Central memory CD8-positive, alpha-beta T cell (primary cell): ENCODE data around the gene THUMPD1.
A peak's percentile ranks its signal among the peaks of the same experiment; 100 is the strongest.
"Not testable (repeated sequence)": the region's sequence is repeated elsewhere in the genome, so short reads cannot be mapped to it uniquely, and the experiment has no call there.

Experiments
- ATAC-seq: fragments of 150-1000 bp; cut with Tn5 transposase; replicated peaks from 2 replicates; pipeline ENCODE4 v1.10.0; 2022; ENCODE audit warnings: mild to moderate bottlenecking, moderate FRiP score, moderate number of reproducible peaks; ENCODE audit not compliant: poor library complexity, severe bottlenecking; ENCODE audit errors: extremely low read depth
- DNase-seq, 2 donors: peaks; one replicate each; pipeline ENCODE4 v3.0.0; 2021; ENCODE audit warnings: low spot score in 2 of 2
- H3K27ac Mint-ChIP-seq: one replicate; pipeline ENCODE4 v1.8.0; 2022; ENCODE audit warnings: low read depth, mild to moderate bottlenecking, moderate library complexity, mixed read lengths
- H3K27me3 Mint-ChIP-seq: one replicate; pipeline ENCODE4 v1.8.0; 2022; ENCODE audit warnings: mixed read lengths
- H3K36me3 Mint-ChIP-seq: one replicate; pipeline ENCODE4 v1.8.0; 2022; ENCODE audit warnings: mild to moderate bottlenecking, moderate library complexity, mixed read lengths; ENCODE audit not compliant: insufficient read depth
- H3K4me1 Mint-ChIP-seq: one replicate; pipeline ENCODE4 v1.8.0; 2022; ENCODE audit warnings: mixed read lengths
- H3K4me3 Mint-ChIP-seq: one replicate; pipeline ENCODE4 v1.8.0; 2022; ENCODE audit warnings: mild to moderate bottlenecking, moderate library complexity, mixed read lengths
- H3K9me3 Mint-ChIP-seq: one replicate; pipeline ENCODE4 v1.8.0; 2022; ENCODE audit warnings: mixed read lengths

The THUMPD1 gene

DNA sequence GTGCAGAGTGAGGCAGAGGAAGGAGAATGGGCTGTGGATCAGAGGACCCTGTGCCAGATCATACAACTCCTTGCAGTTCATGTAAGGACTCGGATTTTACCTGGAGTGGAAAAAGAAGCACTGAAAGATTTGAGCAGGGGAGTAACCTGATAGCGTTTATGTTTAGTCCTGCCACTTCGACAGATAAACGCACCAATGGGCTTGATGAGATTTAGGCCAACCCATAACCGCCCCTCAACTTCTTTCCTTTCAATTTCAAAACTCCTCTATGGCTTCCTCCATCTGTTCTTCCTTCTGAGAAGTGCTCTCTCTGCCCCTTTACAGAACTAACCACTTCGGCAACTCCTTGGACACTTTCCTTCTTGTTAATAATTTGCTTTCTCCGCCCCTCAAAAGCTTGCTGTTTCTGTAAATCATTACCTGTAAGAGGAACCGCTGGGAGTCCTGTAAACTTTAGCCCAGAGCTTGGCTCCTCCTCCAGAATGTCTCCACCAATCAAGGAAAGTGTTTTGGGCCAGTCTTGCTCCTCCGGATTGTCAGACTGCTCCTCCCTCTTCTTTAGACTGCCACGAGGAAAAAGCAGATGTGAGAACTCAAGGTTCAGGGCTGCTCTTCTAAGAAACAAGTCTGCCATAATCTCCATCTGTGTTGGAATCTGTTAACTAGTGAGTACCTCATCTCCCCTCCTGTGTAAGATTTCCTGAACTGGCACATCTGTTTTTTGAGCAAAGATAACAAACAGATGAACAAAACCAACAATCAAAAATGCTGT is 22.0 kb upstream of the THUMPD1 start, which contains the start of gene ACSM3:
Gene ACSM3 (plus strand): TSS at position 554 of the 772 bp plus-strand sequence. CDS start 6,021 bp downstream, outside the sequence.
- Mint-ChIP-seq H3K4me3 (peak within 1 kb of the TSS; percentile 82), H3K27ac (peak within 1 kb of the TSS; percentile 78), H3K4me1 (peaks cover 22% of the 10 kb centered on the region), H3K36me3 (no peaks in the 10 kb centered on the region), H3K27me3 (no peaks in the 10 kb centered on the region), H3K9me3 (no peaks in the 10 kb centered on the region)
- ATAC-seq (peak; percentile 98), DNase-seq (peak; percentile 28 to 59)

DNA sequence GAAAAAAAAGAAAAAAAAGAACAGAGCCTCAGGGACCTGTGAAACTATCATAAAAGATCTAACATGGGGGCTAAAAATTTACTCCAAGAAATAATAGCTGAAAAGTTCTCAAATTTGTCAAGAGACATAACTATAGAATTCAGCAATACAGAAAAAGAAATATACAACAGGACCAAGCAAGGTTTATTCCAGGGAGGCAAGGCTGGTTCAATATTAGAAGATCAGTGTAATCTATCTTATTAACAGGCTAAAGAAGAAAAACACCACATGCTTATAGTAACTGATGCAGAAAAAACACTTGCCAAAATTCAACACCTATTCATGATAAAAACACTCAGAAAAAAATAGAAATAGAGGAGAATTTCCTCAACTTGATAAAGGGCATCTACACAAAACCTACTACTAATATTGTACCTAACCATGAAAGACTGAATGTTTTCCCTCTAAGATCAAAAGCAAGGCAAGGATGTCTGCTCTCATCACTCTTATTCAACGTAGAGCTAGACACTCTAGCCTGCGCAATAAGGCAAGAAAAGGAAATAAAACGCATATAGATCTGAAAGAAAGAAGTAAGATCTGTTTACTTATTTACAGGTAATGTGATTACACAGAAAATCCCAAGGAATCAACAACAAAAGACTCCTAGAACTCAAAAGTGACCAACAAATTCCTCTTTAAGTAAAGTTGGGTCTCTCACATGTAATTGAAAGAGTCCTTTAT is 20.9 kb upstream of the THUMPD1 start:
- Mint-ChIP-seq H3K4me3 (peak overlapping the region; percentile 82), H3K27me3 (no peaks in the 10 kb centered on the region), H3K36me3 (no peaks in the 10 kb centered on the region), H3K9me3 (no peaks in the 10 kb centered on the region), H3K27ac (peak overlapping the region; percentile 78), H3K4me1 (peaks cover 22% of the 10 kb centered on the region)
- no peak for ATAC-seq
- no peak for DNase-seq

DNA sequence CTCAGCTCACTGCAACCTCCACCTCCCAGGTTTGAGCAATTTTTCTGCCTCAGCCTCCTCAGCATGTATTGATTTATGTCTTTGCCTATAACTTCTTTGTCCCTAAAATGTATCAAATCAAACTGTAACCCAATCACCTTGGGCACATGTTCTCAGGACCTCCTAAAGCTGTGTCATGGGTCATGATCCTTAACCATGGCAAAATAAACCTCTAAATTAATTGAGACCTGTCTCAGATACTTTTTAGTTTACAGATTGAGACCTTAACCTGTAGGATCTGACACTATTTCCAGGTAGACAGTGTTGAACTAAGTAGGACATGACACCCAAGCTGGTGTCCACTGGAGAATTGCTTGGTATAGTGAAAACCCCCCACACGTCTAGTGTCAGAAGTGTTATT is 19.6 kb upstream of the THUMPD1 start:
- H3K4me1 Mint-ChIP-seq, result peaks cover 22% of the 10 kb centered on the region
- DNase-seq, result no peak

GRCh38 chr16:20760346-20760745 is 18.7 kb upstream of the THUMPD1 start:
- peaks cover 22% of the 10 kb centered on the region for H3K4me1 Mint-ChIP-seq
- no peak overlapping the region for H3K4me3 Mint-ChIP-seq
- no peaks in the 10 kb centered on the region for H3K36me3 Mint-ChIP-seq
- no peak for DNase-seq
- no peaks in the 10 kb centered on the region for H3K9me3 Mint-ChIP-seq
- H3K27ac Mint-ChIP-seq, result no peak overlapping the region
- ATAC-seq, result no peak
- H3K27me3 Mint-ChIP-seq, result no peaks in the 10 kb centered on the region

More for the DNA sequence above, 19.6 kb upstream of the THUMPD1 start:
- Mint-ChIP-seq H3K27ac (no peak overlapping the region), H3K4me3 (no peak overlapping the region), H3K9me3 (no peaks in the 10 kb centered on the region), H3K36me3 (no peaks in the 10 kb centered on the region), H3K27me3 (no peaks in the 10 kb centered on the region)
- ATAC-seq, result no peak

- H3K27me3 Mint-ChIP-seq, result peaks cover 23% of the 10 kb centered on the region
- not testable (repeated sequence) for H3K4me3 Mint-ChIP-seq
These were observed 14.2 kb upstream of the THUMPD1 start for GRCh38 chr16:20755799-20756198.

DNA sequence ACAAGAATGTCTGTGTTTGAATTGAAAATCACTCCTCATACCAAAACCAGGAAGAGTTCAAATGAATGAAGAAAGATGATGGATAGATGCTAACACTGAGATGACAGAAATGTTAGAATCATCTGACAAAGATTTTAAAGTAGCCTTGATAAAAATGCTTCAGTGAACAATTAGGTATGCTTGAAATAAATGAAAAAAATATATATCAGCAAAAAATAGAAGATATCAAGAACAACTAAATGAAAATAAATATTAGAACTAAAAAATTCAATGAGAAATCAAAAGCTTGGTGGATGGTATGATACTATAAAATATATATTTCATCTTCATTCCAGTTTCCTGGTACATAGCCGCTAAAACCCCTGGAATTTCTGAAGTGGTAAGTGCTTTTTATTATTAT is 13.6 kb upstream of the THUMPD1 start:
- DNase-seq, result no peak
- H3K4me3 Mint-ChIP-seq, result no peak overlapping the region
- no peaks in the 10 kb centered on the region for H3K4me1 Mint-ChIP-seq
- no peak overlapping the region for H3K27ac Mint-ChIP-seq
- H3K9me3 Mint-ChIP-seq, result no peaks in the 10 kb centered on the region
- no peak for ATAC-seq
- peaks cover 23% of the 10 kb centered on the region for H3K27me3 Mint-ChIP-seq
- no peaks in the 10 kb centered on the region for H3K36me3 Mint-ChIP-seq

More at GRCh38 chr16:20755799-20756198, 14.2 kb upstream of the THUMPD1 start:
- H3K36me3 Mint-ChIP-seq, ATAC-seq, H3K27ac Mint-ChIP-seq, H3K4me1 Mint-ChIP-seq, DNase-seq, H3K9me3 Mint-ChIP-seq: not testable (repeated sequence)

DNA sequence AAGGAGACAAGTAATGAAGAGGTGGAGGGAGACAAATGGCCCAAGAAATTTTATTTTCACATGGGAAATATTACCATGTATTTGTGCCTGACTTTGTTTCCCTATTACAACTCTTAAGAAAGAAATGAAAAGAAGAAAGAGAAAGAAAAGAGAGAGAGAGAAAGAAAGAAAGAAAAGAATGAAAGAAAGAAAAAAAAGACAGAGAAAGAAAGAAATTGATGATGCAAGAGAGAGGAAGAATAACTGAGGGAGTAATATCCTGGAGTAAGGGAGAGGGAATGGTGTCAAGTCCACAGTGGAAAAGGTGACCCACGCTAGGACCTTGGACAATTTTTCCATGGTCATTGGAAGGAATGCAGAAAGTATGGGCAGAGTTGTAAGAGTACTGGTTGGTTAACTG is 12.1 kb upstream of the THUMPD1 start:
- peaks cover 32% of the 10 kb centered on the region for H3K27me3 Mint-ChIP-seq
- no peaks in the 10 kb centered on the region for H3K36me3 Mint-ChIP-seq
- no peak for DNase-seq
- H3K4me3 Mint-ChIP-seq, result no peak overlapping the region
- no peak for ATAC-seq
- no peaks in the 10 kb centered on the region for H3K9me3 Mint-ChIP-seq
- H3K4me1 Mint-ChIP-seq, result no peaks in the 10 kb centered on the region
- no peak overlapping the region for H3K27ac Mint-ChIP-seq

DNA sequence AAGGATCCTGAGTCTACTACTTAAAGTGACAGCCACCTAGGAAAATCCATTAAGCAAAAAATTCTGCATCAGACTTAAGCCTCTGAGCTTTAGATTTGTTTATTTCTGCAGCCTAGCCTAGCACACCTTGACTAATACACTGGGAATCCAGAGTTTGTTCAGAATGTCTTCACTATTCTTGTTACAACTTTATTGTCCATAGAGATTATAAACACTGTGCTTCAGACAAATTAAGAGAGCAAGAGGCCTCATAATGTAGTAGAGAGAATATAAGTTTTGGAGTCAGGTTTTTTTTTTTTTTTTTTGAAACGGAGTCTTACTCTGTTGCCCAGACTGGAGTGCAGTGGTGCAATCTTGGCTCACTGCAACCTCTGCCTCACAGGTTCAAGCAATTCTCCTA is 8.9 kb upstream of the THUMPD1 start:
- Mint-ChIP-seq H3K9me3 (peaks cover 9% of the 10 kb centered on the region), H3K27ac (no peak overlapping the region), H3K4me3 (no peak overlapping the region), H3K4me1 (no peaks in the 10 kb centered on the region), H3K27me3 (peaks cover 32% of the 10 kb centered on the region), H3K36me3 (no peaks in the 10 kb centered on the region)
- DNase-seq (no peak), ATAC-seq (no peak)

- DNase-seq (no peak), ATAC-seq (no peak)
- H3K36me3 Mint-ChIP-seq, result no peaks in the 10 kb centered on the region
- H3K9me3 Mint-ChIP-seq, result peaks cover 9% of the 10 kb centered on the region
- H3K4me1 Mint-ChIP-seq, result no peaks in the 10 kb centered on the region
- no peak overlapping the region for H3K27ac Mint-ChIP-seq
- peaks cover 32% of the 10 kb centered on the region for H3K27me3 Mint-ChIP-seq
- H3K4me3 Mint-ChIP-seq, result no peak overlapping the region
These were observed 7.9 kb upstream of the THUMPD1 start for GRCh38 chr16:20749474-20749873.

- no peak for ATAC-seq
- no peaks in the 10 kb centered on the region for H3K36me3 Mint-ChIP-seq
- no peak overlapping the region for H3K27ac Mint-ChIP-seq
- H3K27me3 Mint-ChIP-seq, result peaks cover 10% of the 10 kb centered on the region
- H3K9me3 Mint-ChIP-seq, result peaks cover 9% of the 10 kb centered on the region
- no peaks in the 10 kb centered on the region for H3K4me1 Mint-ChIP-seq
- no peak overlapping the region for H3K4me3 Mint-ChIP-seq
- no peak for DNase-seq
These were observed 5.6 kb upstream of the THUMPD1 start for GRCh38 chr16:20747030-20747816.

DNA sequence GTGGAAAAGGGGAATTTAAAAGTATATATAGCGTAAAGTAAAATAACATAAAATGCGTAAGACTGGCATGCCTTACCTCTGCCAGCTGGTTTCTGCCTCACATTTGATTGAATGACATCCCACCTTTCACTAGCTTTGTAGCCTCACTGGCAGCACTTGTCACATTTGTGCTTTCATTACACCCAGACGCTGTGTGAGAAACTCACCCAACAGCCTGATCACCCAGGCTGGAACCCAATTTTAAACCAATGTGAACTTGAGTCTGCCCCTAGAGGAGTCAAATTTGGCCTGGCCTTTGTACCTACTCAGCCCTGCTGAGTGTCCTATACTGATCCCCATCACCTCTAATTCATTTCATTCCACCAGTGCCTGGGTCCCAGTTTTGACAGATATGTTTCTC is 4.8 kb upstream of the THUMPD1 start:
- DNase-seq, result no peak
- H3K4me1 Mint-ChIP-seq, result no peaks in the 10 kb centered on the region
- peaks cover 3% of the 10 kb centered on the region for H3K36me3 Mint-ChIP-seq
- no peak overlapping the region for H3K27ac Mint-ChIP-seq
- no peak for ATAC-seq
- H3K9me3 Mint-ChIP-seq, result peaks cover 9% of the 10 kb centered on the region
- no peak overlapping the region for H3K4me3 Mint-ChIP-seq
- H3K27me3 Mint-ChIP-seq, result peaks cover 9% of the 10 kb centered on the region

- peaks cover 6% of the 10 kb centered on the region for H3K36me3 Mint-ChIP-seq
- no peak overlapping the region for H3K4me3 Mint-ChIP-seq
- H3K4me1 Mint-ChIP-seq, result peaks cover 9% of the 10 kb centered on the region
- DNase-seq, result no peak
- peaks cover 9% of the 10 kb centered on the region for H3K9me3 Mint-ChIP-seq
- no peak for ATAC-seq
- H3K27ac Mint-ChIP-seq, result no peak overlapping the region
- peaks cover 9% of the 10 kb centered on the region for H3K27me3 Mint-ChIP-seq
These were observed 3.4 kb upstream of the THUMPD1 start for GRCh38 chr16:20744922-20745440.
